CD4-positive, alpha-beta T cell treated with Interleukin-17A for 4 hours (primary cell): ENCODE results near the gene DYNC1LI2.

ENCODE experiments used
- DNase-seq: peaks from one replicate; pipeline ENCODE4 v3.0.0-alpha.2; 2020; ENCODE audit warnings: mixed read lengths

The DYNC1LI2 gene

GRCh38 chr16:66735891-66736290 lies 15.5 kb downstream of the DYNC1LI2 start:
- DNase-seq: no peak

DNA sequence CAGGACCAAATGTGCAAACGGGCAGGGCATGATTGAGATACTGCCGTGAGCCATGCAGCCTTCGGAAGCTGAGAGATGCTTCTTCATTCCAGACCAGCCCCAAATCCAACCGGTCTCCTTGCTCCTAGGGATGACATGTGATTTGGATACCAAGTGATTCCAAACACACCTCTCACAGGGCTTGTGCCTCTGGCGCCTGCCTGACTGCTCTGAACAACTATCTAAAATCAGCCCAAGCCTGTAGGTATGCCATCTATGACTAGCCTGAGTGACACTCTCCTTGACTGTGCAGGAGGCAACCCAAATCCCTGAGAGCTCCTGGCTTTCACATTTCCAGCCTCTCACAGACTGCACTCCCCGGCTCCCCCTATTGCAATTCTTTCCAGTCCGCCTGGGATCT lies 20.3 kb downstream of the DYNC1LI2 start:
- DNase-seq: no peak

GRCh38 chr16:66728804-66729203 lies 22.6 kb downstream of the DYNC1LI2 start:
- DNase-seq: no peak

DNA sequence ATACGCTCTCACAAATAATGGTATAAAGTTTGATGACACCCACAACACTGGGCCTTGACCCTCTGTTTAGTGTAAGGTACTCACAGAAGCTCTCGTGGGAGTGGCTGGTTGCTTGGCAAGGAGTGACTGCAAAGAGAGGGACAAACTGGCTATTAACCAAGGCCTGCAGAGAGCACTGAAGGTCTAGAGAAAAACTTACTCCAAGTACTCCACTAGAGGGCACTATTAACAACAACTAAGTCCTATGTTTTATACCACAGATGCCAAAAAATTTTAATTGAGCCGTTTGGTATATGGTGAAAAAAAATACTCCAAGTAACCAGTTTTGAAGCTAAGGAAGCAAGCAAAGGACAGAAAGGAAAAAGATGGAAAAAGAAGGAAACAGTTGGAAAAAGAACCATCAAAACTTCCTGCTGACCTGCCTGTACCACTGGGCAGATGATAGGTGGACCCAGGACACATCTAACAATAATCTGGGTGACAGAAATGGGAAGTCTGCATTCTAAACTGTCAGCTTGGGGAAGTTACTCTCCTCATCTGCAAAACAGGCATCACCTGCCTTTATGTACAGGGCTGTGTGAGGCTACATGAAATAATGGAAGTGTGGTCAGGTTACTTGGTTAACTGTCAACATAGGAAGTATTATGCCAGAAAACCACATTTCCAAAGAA lies 23.2 kb downstream of the DYNC1LI2 start:
- DNase-seq: no peak

DNA sequence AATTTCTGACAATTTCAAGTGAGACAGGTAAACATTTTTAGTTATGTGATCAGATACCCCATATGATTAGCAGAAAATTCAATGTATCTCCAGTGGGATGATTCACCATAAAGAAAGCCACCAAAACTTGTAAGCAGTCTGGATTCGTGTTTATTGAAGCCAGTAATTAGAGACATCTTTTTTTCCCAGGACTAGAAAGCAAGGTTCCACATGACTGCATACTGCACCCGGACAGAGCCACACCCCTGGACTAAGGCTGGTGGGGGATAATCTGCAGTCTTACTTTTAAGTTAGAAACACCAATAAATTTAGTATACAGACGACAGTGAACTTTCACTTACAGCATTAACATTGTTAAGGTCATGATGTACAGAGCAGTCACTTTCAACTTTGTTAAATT lies 30.6 kb downstream of the DYNC1LI2 start:
- no peak for DNase-seq

- DNase-seq: no peak
These were observed 32.2 kb downstream of the DYNC1LI2 start for GRCh38 chr16:66719246-66719645.

- DNase-seq: no peak
These were observed 33.6 kb downstream of the DYNC1LI2 start for GRCh38 chr16:66717776-66718175.

DNA sequence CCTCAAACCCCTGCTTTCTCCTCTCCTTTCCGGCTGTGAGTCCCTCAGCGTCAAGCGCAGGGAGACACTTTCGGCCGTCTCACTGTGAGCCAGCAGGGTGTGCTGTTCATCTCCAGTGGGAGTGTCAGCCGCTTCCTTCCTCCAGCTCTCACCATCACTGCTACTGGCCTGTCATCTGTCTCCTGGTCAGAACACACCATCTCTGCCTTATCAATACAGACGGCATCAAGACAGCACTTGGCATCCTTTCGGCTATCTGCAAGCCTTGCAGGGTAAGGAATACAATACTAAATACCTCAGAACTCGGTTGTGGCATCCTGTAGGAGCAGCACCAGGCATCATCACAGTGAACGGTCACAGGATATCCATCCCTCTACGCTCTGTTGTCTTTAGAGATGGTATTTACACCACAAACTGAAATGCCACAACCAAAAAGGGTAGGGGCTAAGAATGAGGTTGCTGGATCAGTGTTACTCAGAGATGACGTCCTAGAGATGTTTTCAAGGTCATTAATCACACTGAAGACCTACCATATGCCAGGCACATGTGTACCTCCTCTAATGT lies 34.2 kb downstream of the DYNC1LI2 start:
- DNase-seq: peak; percentile 20

DNA sequence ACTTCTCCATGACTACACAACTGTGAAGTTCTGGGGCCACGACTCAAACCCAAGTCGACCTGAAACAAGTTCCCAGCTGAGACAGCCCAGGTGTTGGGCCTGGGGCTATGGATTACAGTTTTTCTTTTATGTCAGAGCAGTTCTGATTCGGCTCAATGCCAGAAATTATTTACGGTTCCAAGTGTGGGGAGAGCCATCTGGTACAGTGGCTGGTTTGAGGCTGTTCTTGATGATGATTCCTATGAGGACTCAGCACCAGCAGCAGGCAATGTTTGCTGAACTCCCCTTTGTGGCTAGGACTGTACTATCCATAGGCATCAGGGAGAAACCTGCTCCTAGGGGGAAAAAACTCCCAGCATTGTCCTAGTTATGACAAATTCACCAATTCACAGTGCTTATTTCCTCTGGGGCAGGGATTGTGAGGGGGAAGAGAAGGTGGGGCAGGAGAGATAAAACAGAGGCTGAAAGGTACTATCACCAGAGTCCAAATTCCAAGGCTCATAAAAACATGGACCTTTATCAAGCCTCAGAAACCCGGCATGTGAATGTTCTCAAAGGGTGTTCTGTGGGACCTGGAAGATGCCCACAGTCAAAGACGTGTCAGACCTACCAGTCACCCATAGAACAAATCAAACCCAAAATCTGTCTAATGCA lies 36.6 kb downstream of the DYNC1LI2 start:
- no peak for DNase-seq

- no peak for DNase-seq
These were observed 37.3 kb downstream of the DYNC1LI2 start for GRCh38 chr16:66714062-66714461.

- no peak for DNase-seq
These were observed 38.3 kb downstream of the DYNC1LI2 start for GRCh38 chr16:66713076-66713475.

DNA sequence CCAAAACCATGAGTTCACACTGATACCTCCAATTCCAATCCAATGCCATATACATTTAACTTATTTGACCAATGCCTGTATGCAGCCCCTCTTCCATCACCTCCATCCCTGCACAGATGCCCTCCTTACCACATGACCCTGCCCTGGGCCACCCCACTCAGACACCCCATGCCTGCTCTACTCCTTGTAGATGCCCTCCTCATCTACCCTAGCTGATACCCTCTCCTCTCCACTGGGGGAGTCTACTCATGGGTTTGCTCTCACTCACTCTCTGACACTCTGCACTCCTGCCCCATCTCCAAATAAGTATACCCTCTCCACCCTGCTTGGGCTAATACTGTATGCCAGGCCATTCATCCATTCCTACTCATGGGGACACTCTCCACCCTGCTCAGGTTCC lies 38.9 kb downstream of the DYNC1LI2 start:
- DNase-seq: no peak

DNA sequence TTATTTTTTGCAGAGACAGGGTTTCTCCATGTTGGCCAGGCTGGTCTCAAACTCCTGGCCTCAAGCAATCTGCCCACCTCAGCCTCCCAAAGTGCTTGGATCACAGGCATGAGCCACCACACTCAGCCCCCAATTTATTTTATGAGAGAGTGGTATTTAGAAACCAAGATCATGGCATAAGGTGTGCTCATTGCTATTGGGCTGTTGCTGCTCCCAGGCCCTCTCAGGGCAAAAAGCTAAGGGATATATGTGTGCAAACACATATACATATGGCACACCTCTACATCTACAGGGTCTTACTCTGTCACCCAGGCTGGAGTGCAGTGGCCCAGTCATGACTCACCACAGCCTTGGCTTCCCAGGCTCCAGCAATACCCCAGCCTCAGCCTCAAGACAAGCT lies 39.8 kb downstream of the DYNC1LI2 start:
- DNase-seq: no peak

DNA sequence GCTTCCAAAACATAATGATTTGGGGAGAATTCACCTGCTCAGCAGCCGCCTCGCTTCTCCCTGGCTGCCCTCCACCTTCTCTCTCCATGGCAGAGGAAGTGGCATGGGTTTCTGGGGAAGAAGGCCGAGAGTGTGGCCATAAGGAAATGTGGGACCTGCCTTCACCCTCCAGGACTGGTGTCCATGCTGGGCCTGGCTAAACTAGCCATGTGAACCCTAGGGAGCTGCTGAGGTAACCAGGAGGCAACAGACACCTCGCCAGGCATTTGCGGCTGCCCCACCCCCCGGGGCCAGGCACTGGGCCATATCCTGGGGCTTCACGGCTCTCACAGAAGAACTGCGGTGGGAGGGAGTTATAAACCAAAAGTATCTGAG lies 44.9 kb downstream of the DYNC1LI2 start:
- DNase-seq: no peak

- no peak for DNase-seq
These were observed 45.5 kb downstream of the DYNC1LI2 start for GRCh38 chr16:66705790-66706505.

GRCh38 chr16:66703406-66704215 lies 47.8 kb downstream of the DYNC1LI2 start:
- no peak for DNase-seq

GRCh38 chr16:66701516-66701915 lies 49.9 kb downstream of the DYNC1LI2 start:
- no peak for DNase-seq

- no peak for DNase-seq
These were observed 50.4 kb downstream of the DYNC1LI2 start for GRCh38 chr16:66701026-66701425.

GRCh38 chr16:66699898-66700297 lies 51.5 kb downstream of the DYNC1LI2 start:
- DNase-seq: no peak

GRCh38 chr16:66698046-66698445 lies 53.4 kb downstream of the DYNC1LI2 start:
- DNase-seq: no peak

DNA sequence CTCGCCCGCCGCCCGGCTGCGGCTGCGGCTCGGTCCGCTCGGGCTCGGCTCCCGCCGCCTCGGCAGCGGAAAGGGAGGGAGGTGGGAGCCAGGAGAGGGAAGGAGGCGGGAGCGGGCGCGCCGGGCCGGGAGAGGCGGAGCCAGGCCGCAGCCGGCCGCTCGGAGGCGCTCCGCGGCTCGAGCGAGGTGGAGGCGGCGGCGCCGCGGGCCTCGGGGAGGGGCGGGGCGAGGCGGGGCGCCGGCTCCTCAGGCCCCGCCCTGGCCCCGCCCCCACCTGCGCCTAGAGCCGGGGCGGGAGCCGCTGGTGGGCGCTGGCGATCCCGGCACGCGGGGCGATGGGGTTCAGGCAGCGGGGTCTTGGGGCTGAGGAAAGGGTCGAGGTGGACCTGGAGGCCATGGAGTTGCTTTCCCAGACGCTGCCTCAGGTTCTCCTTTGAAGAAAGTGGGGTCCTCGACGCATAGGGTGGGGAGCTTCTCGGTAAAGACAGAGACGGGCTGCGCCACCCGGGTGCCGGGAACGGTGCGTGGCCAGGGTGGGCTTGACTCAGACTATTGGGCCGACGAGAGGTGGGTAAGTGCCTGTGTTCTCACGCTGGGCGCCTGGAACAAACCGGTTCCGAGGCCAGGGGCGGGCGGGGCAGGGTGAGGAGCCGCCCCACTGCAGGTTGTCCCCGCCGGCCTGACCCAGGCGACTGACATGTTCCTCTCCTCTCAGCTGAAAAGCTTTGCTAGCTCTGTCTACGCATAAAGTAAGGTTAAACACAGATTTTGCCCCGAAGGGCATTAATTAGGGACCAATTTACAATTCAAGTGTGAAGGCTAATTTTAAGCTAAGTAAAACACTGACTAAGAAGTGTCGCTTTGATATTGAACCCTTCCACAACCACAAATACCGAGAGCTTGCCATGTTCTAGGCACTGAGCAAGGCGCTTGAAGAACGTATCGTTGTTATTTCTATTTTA lies 54.5 kb downstream of the DYNC1LI2 start, which contains the start of gene CMTM4:
TSS of gene CMTM4 (minus strand) at position 75 of the 962 bp plus-strand sequence. CDS start 218 bp downstream, outside the sequence.
- DNase-seq: peak; percentile 84
